Measurements from ENCODE around the gene TNFAIP6.

Gene TNFAIP6

GRCh38 chr2:151361674-151362370 lies 4.4 kb downstream of the TNFAIP6 start:
- Histone ChIP-seq H3K4me3 (ENCODE audit: low read depth, low read length) (no peak overlapping the region), H3K27me3 (ENCODE audit: control insufficient read depth, insufficient read depth, low read length) (no peaks in the 10 kb centered on the region), H3K4me1 (ENCODE audit: control insufficient read depth, insufficient read depth, low read length) (peaks cover 23% of the 10 kb centered on the region), H3K36me3 (ENCODE audit: control insufficient read depth, insufficient read depth, low read length) (no peaks in the 10 kb centered on the region), H3K9ac (ENCODE audit: low read depth, low read length) (no peak overlapping the region), H3K9me3 (ENCODE audit: control insufficient read depth, insufficient read depth, low read length) (no peaks in the 10 kb centered on the region), H3K27ac (ENCODE audit: low read depth, low read length) (no peak overlapping the region)

DNA sequence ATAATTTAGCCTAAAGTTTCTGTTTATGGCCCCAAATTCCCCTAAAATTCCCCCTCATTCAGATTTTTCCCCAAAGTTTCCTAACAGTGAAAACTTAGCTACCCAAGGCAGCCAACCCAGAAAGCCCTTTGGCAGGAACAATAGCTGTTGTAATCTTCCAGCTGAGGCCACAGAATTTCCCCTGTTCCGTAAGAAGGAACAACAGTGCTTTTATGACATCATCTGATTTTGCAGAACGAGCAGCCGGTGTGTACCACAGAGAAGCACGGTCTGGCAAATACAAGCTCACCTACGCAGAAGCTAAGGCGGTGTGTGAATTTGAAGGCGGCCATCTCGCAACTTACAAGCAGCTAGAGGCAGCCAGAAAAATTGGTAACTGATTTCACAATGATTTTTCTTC lies 6.3 kb downstream of the TNFAIP6 start:
- Histone ChIP-seq H3K4me3 (ENCODE audit: low read depth, low read length) (no peak overlapping the region), H3K27ac (ENCODE audit: low read depth, low read length) (no peak overlapping the region)

DNA sequence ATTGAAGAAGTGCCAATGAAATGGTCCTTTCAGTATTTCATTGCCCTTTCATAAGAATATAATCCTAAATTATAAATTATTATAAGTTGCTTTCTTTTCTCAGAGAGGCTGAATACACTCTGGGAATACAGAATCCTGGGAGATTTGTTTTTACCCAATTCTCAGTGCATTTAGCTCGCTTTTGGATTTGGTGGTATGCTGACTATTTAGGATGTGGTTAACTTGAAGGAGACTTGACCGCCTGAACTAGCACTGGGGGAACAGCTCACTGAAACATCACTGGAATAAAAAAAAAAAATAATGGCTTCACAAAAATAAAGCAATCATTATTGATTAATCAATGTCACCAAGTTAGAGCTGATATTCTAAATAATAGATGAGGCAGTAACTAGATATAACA lies 10.2 kb downstream of the TNFAIP6 start:
- H3K27me3 ChIP-seq (ENCODE audit: control insufficient read depth, insufficient read depth, low read length): no peaks in the 10 kb centered on the region
- no peaks in the 10 kb centered on the region for H3K9me3 ChIP-seq (ENCODE audit: control insufficient read depth, insufficient read depth, low read length)
- H3K4me1 ChIP-seq (ENCODE audit: control insufficient read depth, insufficient read depth, low read length): no peaks in the 10 kb centered on the region
- no peak overlapping the region for H3K9ac ChIP-seq (ENCODE audit: low read depth, low read length)
- H3K4me3 ChIP-seq (ENCODE audit: low read depth, low read length): no peak overlapping the region
- no peaks in the 10 kb centered on the region for H3K36me3 ChIP-seq (ENCODE audit: control insufficient read depth, insufficient read depth, low read length)
- H3K27ac ChIP-seq (ENCODE audit: low read depth, low read length): no peak overlapping the region

More for the DNA sequence above, 6.3 kb downstream of the TNFAIP6 start:
- H3K27me3 ChIP-seq (ENCODE audit: control insufficient read depth, insufficient read depth, low read length): no peaks in the 10 kb centered on the region
- H3K9me3 ChIP-seq (ENCODE audit: control insufficient read depth, insufficient read depth, low read length): no peaks in the 10 kb centered on the region
- H3K9ac ChIP-seq (ENCODE audit: low read depth, low read length): no peak overlapping the region
- no peaks in the 10 kb centered on the region for H3K36me3 ChIP-seq (ENCODE audit: control insufficient read depth, insufficient read depth, low read length)
- H3K4me1 ChIP-seq (ENCODE audit: control insufficient read depth, insufficient read depth, low read length): peaks cover 4% of the 10 kb centered on the region

- Histone ChIP-seq H3K36me3 (ENCODE audit: control insufficient read depth, insufficient read depth, low read length) (no peaks in the 10 kb centered on the region), H3K9me3 (ENCODE audit: control insufficient read depth, insufficient read depth, low read length) (no peaks in the 10 kb centered on the region), H3K4me1 (ENCODE audit: control insufficient read depth, insufficient read depth, low read length) (peaks cover 13% of the 10 kb centered on the region), H3K9ac (ENCODE audit: low read depth, low read length) (no peak overlapping the region), H3K27ac (ENCODE audit: low read depth, low read length) (peak overlapping the region; percentile 20), H3K4me3 (ENCODE audit: low read depth, low read length) (no peak overlapping the region), H3K27me3 (ENCODE audit: control insufficient read depth, insufficient read depth, low read length) (no peaks in the 10 kb centered on the region)
These were observed 17.0 kb downstream of the TNFAIP6 start for GRCh38 chr2:151374436-151374835.

- H3K36me3 ChIP-seq (ENCODE audit: control insufficient read depth, insufficient read depth, low read length): no peaks in the 10 kb centered on the region
These were observed 21.8 kb downstream of the TNFAIP6 start for GRCh38 chr2:151379169-151379568.

DNA sequence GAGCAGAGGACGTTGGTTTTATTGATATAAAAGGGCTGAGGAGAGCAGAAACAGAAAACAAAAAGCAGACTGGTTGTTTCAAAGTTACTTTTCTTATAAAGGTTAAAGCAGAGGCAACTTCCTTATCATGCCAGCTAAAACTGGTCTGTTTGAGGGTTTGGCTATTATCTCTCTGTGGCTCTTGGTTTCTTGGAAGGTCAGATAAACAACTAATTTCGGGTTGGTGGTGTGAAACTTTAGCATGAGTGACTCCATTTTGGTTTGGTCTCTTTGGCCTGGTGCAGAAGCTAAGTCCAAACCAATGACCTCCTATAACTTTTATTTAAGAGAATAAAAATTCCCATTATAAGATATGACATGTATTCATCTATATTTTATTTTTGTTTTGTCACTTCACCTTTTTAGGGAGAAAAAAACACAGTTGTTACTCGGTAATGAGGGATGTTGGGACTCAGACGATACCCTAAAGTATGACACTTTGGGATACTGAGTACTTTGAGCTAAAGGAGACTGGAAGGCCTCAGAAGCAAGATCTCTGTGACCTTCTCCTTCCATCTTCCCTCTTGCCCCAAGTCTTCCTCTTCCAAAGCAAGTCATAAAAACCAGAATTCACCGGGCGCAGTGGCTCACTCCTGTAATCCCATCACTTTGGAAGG lies 23.3 kb downstream of the TNFAIP6 start:
- no peak overlapping the region for H3K4me3 ChIP-seq (ENCODE audit: low read depth, low read length)
- H3K9me3 ChIP-seq (ENCODE audit: control insufficient read depth, insufficient read depth, low read length): no peaks in the 10 kb centered on the region
- no peak overlapping the region for H3K27ac ChIP-seq (ENCODE audit: low read depth, low read length)
- no peaks in the 10 kb centered on the region for H3K36me3 ChIP-seq (ENCODE audit: control insufficient read depth, insufficient read depth, low read length)
- H3K27me3 ChIP-seq (ENCODE audit: control insufficient read depth, insufficient read depth, low read length): no peaks in the 10 kb centered on the region
- no peak overlapping the region for H3K9ac ChIP-seq (ENCODE audit: low read depth, low read length)
- no peaks in the 10 kb centered on the region for H3K4me1 ChIP-seq (ENCODE audit: control insufficient read depth, insufficient read depth, low read length)

More at GRCh38 chr2:151379169-151379568, 21.8 kb downstream of the TNFAIP6 start:
- H3K27ac ChIP-seq (ENCODE audit: low read depth, low read length): no peak overlapping the region
- H3K27me3 ChIP-seq (ENCODE audit: control insufficient read depth, insufficient read depth, low read length): no peaks in the 10 kb centered on the region
- no peak overlapping the region for H3K4me3 ChIP-seq (ENCODE audit: low read depth, low read length)
- H3K9ac ChIP-seq (ENCODE audit: low read depth, low read length): no peak overlapping the region
- H3K4me1 ChIP-seq (ENCODE audit: control insufficient read depth, insufficient read depth, low read length): peaks cover 4% of the 10 kb centered on the region
- H3K9me3 ChIP-seq (ENCODE audit: control insufficient read depth, insufficient read depth, low read length): no peaks in the 10 kb centered on the region

DNA sequence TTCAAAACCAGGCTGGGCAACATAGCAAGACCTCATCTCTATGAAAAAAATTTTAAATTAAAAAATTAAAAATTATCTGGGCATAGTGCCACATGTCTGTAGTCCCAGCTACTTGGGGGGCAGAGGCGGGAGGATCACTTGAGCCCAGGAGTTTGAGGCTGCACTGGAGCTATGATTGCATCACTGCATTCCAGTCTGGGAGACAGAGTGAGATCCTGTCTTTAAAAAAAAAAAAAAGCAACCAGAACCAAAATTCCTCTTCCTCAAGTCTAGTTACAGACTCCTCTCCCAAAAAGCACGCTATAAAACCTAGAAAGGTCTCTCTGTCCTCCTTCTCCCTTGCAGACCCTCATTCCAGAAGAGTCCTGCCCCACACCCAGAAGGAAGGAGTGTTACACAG lies 23.9 kb downstream of the TNFAIP6 start:
- Histone ChIP-seq H3K4me3 (ENCODE audit: low read depth, low read length) (no peak overlapping the region), H3K9ac (ENCODE audit: low read depth, low read length) (no peak overlapping the region), H3K36me3 (ENCODE audit: control insufficient read depth, insufficient read depth, low read length) (no peaks in the 10 kb centered on the region), H3K27me3 (ENCODE audit: control insufficient read depth, insufficient read depth, low read length) (no peaks in the 10 kb centered on the region), H3K9me3 (ENCODE audit: control insufficient read depth, insufficient read depth, low read length) (no peaks in the 10 kb centered on the region), H3K4me1 (ENCODE audit: control insufficient read depth, insufficient read depth, low read length) (no peaks in the 10 kb centered on the region), H3K27ac (ENCODE audit: low read depth, low read length) (no peak overlapping the region)

DNA sequence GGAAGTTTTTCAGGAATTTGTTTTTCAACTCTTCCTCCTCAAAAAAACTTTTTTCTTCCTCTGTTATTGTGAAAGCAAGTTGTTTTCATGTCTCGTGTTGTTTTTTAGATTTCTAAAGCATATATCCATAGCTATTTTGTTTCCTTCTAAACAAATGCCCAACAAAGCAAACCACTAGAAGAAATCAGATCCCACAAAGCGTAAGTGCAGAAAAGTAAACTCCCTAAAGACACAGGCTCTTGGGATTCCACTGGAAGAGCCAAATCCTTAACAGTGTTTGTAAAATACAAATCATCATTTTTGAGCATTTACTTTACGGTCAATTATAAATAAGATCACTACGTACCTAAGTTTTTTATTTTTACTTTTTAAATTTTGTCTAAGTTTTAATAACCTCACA lies 30.6 kb downstream of the TNFAIP6 start:
- no peak overlapping the region for H3K4me3 ChIP-seq (ENCODE audit: low read depth, low read length)
- H3K9me3 ChIP-seq (ENCODE audit: control insufficient read depth, insufficient read depth, low read length): no peaks in the 10 kb centered on the region
- H3K27ac ChIP-seq (ENCODE audit: low read depth, low read length): no peak overlapping the region
- no peaks in the 10 kb centered on the region for H3K36me3 ChIP-seq (ENCODE audit: control insufficient read depth, insufficient read depth, low read length)
- H3K9ac ChIP-seq (ENCODE audit: low read depth, low read length): no peak overlapping the region
- no peaks in the 10 kb centered on the region for H3K4me1 ChIP-seq (ENCODE audit: control insufficient read depth, insufficient read depth, low read length)
- no peaks in the 10 kb centered on the region for H3K27me3 ChIP-seq (ENCODE audit: control insufficient read depth, insufficient read depth, low read length)

GRCh38 chr2:151391436-151391835 lies 34.0 kb downstream of the TNFAIP6 start:
- Histone ChIP-seq H3K9ac (ENCODE audit: low read depth, low read length) (no peak overlapping the region), H3K36me3 (ENCODE audit: control insufficient read depth, insufficient read depth, low read length) (no peaks in the 10 kb centered on the region), H3K9me3 (ENCODE audit: control insufficient read depth, insufficient read depth, low read length) (no peaks in the 10 kb centered on the region), H3K4me3 (ENCODE audit: low read depth, low read length) (no peak overlapping the region), H3K4me1 (ENCODE audit: control insufficient read depth, insufficient read depth, low read length) (no peaks in the 10 kb centered on the region), H3K27me3 (ENCODE audit: control insufficient read depth, insufficient read depth, low read length) (no peaks in the 10 kb centered on the region), H3K27ac (ENCODE audit: low read depth, low read length) (no peak overlapping the region)

DNA sequence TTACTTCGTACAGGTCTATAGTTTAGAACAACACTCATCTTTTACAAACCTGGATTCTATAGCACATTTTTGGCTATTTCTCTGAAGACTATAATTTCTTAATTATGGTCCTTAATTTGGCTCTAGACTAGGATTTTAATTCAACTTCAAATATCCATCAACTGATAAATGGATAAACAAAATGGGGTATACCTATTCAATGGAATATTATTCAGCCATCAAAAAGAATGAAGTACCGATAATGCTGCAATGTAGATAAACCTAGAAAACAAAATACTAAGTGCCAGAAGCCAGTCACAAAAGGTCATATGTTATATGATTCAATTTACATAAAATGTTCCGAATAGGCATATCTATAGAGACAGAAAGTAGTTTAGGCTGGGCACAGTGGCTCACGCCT lies 37.1 kb downstream of the TNFAIP6 start:
- no peaks in the 10 kb centered on the region for H3K36me3 ChIP-seq (ENCODE audit: control insufficient read depth, insufficient read depth, low read length)
- H3K27me3 ChIP-seq (ENCODE audit: control insufficient read depth, insufficient read depth, low read length): no peaks in the 10 kb centered on the region
- H3K4me3 ChIP-seq (ENCODE audit: low read depth, low read length): no peak overlapping the region
- no peak overlapping the region for H3K27ac ChIP-seq (ENCODE audit: low read depth, low read length)
- no peaks in the 10 kb centered on the region for H3K9me3 ChIP-seq (ENCODE audit: control insufficient read depth, insufficient read depth, low read length)
- H3K9ac ChIP-seq (ENCODE audit: low read depth, low read length): no peak overlapping the region
- H3K4me1 ChIP-seq (ENCODE audit: control insufficient read depth, insufficient read depth, low read length): no peaks in the 10 kb centered on the region

GRCh38 chr2:151395509-151396374 lies 38.4 kb downstream of the TNFAIP6 start:
- no peak overlapping the region for H3K27ac ChIP-seq (ENCODE audit: low read depth, low read length)
- no peak overlapping the region for H3K4me3 ChIP-seq (ENCODE audit: low read depth, low read length)
- no peaks in the 10 kb centered on the region for H3K9me3 ChIP-seq (ENCODE audit: control insufficient read depth, insufficient read depth, low read length)
- no peaks in the 10 kb centered on the region for H3K27me3 ChIP-seq (ENCODE audit: control insufficient read depth, insufficient read depth, low read length)
- no peaks in the 10 kb centered on the region for H3K4me1 ChIP-seq (ENCODE audit: control insufficient read depth, insufficient read depth, low read length)
- H3K36me3 ChIP-seq (ENCODE audit: control insufficient read depth, insufficient read depth, low read length): no peaks in the 10 kb centered on the region
- H3K9ac ChIP-seq (ENCODE audit: low read depth, low read length): no peak overlapping the region
